ENCODE results near the gene SLC9A9.

- TF ChIP-seq CTCF (IDR thresholded peaks at IDR 0.05) = no peak
- no peak for TF ChIP-seq POLR2A (IDR thresholded peaks at IDR 0.05)
These were observed 92.3 kb downstream of the SLC9A9 start for GRCh38 chr3:143755978-143756377.
